ENCODE results near the gene MAN2B2.

Gene MAN2B2

GRCh38 chr4:6561706-6562371, 13.2 kb upstream of the MAN2B2 start:
- no peak overlapping the region for H3K4me3 ChIP-seq (ENCODE audit: low read depth, low read length)
- no peak for TF ChIP-seq CTCF (IDR thresholded peaks at IDR 0.05; ENCODE audit: low read depth, low read length)

- no peak overlapping the region for H3K4me3 ChIP-seq (ENCODE audit: low read depth, low read length)
- no peak for TF ChIP-seq CTCF (IDR thresholded peaks at IDR 0.05; ENCODE audit: low read depth, low read length)
These were observed 11.8 kb upstream of the MAN2B2 start for GRCh38 chr4:6562931-6563901.

- TF ChIP-seq CTCF (IDR thresholded peaks at IDR 0.05; ENCODE audit: low read depth, low read length), result no peak
- no peak overlapping the region for H3K4me3 ChIP-seq (ENCODE audit: low read depth, low read length)
These were observed 10.9 kb upstream of the MAN2B2 start for GRCh38 chr4:6563935-6564645.

GRCh38 chr4:6565691-6566390, 9.1 kb upstream of the MAN2B2 start:
- TF ChIP-seq CTCF (IDR thresholded peaks at IDR 0.05; ENCODE audit: low read depth, low read length), result no peak
- no peak overlapping the region for H3K4me3 ChIP-seq (ENCODE audit: low read depth, low read length)

GRCh38 chr4:6566391-6567190, 8.4 kb upstream of the MAN2B2 start:
- TF ChIP-seq CTCF (IDR thresholded peaks at IDR 0.05; ENCODE audit: low read depth, low read length), result no peak
- no peak overlapping the region for H3K4me3 ChIP-seq (ENCODE audit: low read depth, low read length)

- TF ChIP-seq CTCF (IDR thresholded peaks at IDR 0.05; ENCODE audit: low read depth, low read length), result no peak
- no peak overlapping the region for H3K4me3 ChIP-seq (ENCODE audit: low read depth, low read length)
These were observed 7.8 kb upstream of the MAN2B2 start for GRCh38 chr4:6567218-6567617.

All from WI38 (cell line).